ENCODE measurements around the gene EML6. TPM values are rescaled to one million over a fixed set of nuclear protein-coding genes. Genes with fewer than 3 reads are reported as not detected.
A peak's percentile ranks its signal among the peaks of the same experiment; 100 is the strongest.
"Not testable (repeated sequence)": the region's sequence is repeated elsewhere in the genome, so short reads cannot be mapped to it uniquely, and the experiment has no call there.

The EML6 gene
- total RNA-seq (2014; rRNA removed): 0.32 and 0.34 TPM in 2 replicates
- polyA plus RNA-seq (2012): 0.17 TPM

DNA sequence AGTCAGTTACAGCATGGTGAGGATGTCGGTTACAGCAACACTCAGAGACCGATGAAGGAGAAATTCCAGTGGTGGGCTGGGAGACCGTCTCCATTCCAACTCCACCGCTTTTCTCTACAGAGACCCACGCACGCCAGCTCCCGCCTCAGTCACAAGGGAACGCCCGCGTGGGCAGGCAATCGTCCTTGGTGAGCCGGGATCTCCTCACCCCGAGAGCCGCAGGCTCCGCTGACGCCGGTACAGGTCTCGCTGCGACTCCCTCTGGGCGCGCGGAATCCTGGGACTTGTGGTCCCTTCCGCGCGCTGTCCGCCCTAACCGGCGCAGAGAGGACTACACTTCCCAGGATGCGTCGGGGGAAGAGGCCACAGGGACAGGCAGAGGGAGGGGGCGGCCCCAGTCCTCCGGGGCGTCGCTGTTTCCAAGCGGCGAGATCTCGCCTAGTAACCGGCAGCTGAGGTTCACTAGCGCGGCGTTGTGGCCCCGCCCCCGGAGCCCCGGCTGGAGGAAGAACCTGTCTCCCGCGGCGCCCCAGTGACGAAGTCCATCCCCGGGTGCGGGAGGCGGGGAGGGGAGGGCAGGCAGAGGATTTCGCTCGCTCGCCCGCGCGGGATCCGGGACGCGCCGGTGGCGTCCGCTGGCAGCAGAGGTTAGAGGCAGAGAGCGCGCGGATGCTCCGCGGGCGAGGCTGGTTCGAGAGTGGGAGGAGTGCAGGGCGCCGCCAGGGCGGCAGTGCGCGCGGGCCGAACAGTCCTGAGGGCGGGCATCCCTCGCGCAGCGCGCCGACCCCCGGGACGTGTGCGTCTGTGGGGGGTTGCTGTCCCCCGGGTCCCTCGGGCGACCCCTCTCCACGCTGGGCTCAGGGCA lies at the start of gene EML6:
Gene EML6, plus strand, starts transcription at position 532 of the 865 bp plus-strand sequence. CDS start 1,400 bp downstream, outside the sequence.
- DNase-seq (ENCODE audit: low read depth): peak; percentile 99

DNA sequence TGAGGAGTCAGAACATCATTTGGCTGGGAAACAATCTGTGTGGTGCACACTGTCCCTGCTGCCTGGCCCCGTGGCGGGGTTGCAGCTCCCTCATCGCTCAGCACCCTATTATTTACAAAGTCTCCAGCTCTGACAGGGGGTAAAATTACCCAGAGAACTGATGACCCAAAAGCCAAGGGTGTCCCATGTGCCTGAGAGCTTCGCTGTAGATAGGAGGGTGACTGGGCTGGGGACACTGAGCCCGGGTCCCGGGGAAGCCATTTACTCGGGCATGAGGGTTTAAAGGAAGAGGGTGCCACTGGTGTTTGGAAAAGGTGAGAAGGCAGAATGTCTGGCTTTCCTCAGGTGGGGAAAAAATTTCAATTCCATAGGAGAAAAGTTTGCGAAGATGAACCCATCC lies 48.2 kb upstream of the EML6 start:
- DNase-seq (ENCODE audit: low read depth): no peak

DNA sequence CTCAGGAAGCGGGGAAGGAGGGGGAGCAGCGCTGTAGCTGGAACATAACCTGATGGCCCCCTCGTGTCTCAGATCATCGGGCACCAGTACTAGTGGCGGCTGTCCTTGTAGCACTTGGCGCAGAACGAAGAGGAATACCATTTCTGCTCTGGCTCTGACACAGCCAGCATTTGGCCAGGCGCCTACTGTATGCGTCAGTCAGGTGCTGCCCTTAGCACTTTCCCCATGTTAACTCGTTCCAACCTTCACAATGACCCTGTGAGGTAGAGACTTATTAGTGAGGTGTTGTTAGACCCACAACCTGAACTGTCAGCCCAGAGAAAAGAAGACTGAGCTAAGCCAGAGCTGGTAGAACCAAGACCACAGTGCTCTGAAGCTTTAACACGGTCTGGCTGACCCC lies 47.7 kb upstream of the EML6 start:
- no peak for DNase-seq (ENCODE audit: low read depth)

DNA sequence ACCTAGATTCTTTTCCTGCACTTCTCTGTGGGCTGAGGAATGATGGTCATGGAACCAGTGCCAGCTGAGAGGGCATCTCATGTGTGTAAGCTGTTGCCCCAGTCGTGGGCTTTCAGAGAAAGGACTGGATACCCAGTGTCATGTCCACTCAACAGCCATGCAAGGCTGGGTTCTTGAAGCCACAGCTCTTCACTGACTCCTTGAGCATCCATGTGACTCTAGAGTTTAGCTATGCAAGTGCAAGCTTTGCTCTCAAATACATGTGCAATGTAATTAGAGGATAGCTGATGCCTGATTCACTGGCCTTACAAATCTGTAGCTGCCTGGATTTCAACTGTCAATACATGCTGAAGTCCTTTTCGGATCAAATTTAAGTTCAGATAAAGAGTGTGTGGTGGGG lies 46.8 kb upstream of the EML6 start:
- no peak for DNase-seq (ENCODE audit: low read depth)

DNA sequence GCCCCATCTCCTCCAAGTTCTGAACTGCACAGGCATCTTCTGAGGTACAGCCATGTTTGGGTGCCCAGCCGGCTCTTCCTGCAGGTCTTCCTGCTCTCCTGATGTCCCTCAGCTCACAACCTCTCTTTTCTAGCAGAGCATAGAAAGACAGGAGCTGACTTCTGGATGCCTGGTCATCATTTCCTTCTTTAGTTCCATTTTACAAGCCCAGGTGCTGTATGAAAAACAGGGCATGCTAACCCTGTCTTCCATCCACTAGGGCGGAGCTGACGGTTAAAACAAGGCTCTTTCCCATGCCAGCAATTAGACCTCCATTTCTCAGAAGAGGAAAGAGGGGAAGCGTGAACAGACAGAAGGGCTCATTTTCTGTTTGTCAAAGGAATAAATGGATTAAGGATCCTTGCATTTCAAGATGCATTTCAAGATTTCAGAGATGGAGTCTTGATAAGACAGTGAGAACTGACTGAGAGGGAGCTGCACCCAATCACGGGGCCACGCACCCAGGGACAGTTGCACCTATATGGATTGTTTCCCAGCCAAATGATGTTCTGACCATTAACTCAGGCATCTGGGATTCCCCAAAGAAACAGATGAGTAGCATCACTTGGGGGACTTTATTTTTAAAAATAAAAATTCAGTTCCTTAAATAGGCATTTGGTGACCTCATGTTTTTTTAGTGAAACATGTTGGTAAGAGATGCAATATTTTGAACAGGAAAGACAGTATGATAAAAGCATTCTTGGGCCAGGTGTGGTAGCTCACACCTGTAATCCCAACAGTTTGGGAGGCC lies 45.8 kb upstream of the EML6 start:
- no peak for DNase-seq (ENCODE audit: low read depth)

DNA sequence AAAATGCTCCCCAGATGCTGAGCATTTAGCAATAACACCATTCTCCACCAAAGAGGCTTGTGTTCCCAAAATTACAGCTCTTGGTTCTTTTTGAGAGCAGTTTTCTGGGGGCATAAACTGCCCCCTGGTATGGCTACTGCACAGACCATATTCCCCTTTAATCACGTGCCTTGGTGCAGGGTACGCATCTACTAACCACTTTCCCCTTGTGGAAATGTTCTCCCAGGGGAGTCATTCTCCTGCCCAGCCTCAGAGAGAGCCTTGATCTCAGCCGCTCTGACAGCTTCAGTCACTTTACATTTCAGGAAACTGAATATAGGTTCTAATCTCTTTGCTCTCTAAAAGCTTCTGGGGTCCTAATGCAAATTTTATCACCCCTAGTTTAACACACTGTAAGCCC lies 44.7 kb upstream of the EML6 start:
- DNase-seq (ENCODE audit: low read depth): no peak

DNA sequence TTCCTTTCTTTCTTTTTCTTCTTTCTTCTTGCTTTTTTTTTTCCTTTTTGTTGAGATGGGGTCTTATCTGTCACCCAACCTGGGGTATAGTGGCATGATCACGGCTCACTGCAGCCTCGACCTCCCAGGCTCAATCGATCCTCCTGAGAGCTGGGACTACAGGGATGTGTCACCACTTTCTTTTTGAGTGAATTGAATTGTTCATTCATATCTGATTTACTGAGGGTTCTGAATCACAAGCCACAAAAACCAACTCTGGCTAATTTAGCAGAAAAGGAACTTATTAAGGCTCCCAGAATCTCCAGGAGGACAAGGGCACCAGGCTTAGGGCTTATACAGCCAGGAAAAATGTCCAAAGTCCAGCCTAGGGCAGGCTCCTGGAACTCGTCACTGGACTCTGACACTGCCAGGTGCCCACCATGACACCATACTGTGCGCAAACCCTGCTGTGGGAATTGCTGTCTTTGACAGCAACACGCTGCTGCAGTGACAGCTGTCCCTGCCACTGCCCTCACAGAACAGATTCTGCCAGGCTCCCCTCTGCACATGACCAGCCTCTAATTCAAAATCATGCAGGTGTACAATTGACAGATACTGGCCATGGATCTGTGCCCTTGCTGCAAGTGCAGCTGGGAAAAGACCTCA lies 42.9 kb upstream of the EML6 start:
- peak; percentile 53 for DNase-seq (ENCODE audit: low read depth)

DNA sequence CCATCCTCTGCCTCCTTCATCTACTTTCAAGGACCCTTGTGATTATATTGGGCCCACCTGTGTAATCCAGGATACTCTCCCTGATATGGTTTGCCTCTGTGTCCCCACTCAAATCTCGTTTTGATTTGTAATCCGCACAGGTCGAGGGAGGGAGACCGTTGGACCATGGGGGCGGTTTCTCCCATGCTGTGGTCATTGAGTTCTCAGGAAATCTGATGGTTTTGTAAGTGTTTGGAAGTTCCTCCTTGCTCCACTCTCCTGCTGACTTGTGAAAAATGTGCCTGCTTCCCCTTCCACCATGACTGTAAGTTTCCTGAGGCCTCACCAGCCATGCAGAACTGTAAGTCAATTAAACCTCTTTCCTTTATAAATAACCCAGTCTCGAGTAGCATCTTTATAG lies 42.0 kb upstream of the EML6 start:
- DNase-seq (ENCODE audit: low read depth): no peak

DNA sequence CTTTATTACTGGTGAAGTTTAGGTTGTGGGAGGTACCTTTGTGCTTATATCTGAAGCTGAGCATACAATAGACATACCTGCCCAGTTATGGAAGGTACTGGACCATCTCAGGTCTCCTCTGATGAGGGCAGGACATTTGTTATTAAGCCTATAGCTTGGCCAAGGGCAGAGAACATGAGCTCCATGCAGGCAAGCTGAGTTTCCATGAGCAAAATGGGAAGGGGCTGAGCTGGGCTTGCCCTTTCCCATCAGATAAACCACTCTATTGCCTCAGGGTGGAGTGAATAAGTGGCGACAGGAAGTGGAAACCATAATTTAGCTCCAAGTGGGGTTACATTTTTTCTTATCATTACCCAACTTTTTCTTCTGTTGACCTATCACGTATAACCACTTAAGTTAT lies 39.9 kb upstream of the EML6 start:
- no peak for DNase-seq (ENCODE audit: low read depth)

DNA sequence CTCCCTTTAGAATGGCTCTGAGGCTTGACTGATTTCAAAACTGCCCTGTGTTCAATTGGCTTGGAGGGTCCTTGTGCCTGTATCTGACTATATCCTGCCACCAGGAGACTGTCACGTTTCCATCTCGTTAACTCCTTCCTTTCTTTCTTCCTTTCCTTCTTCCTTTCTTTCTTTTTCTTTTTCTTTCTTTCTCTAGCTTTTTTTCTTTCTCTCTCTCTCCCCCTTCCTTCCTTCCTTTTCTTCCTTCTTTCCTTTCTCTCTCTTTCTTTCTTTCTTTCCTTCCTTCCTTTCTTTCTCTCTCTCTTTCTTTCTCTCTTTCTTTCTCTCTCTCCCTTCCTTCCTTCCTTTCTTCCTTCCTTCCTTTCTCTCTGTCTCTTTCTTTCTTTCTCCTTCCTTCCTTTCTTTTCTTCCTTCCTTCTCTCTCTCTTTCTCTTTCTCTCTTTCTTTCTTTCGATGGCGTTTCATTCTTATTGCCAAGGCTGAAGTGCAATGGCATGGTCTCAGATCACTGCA lies 38.1 kb upstream of the EML6 start:
- no peak for DNase-seq (ENCODE audit: low read depth)

DNA sequence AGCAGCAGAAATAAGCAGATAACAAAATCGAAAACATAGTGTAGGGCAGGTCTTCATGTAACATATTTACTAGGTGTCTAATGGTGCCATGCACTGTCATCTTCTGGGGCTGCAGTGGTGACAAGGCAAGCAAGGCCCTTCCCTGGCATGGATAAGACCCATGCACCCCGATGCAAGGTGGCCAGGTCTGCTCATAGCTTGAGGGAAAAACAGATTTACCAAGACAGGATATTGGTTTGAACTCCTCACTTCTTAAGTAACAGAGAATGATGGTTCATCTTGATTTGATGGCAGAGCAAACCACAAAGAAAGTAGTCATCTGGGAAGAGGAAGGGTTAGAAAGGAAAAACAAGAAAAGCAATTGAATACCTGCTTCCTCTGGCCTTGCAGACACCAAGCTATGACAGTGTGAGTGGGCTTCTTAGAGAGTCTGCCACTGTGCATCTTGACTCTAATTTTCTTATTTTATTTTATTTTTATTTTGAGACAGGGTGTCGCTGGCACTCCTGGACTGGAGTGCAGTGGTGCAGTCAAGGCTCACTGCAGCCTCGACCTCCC lies 35.8 kb upstream of the EML6 start:
- DNase-seq (ENCODE audit: low read depth): no peak

DNA sequence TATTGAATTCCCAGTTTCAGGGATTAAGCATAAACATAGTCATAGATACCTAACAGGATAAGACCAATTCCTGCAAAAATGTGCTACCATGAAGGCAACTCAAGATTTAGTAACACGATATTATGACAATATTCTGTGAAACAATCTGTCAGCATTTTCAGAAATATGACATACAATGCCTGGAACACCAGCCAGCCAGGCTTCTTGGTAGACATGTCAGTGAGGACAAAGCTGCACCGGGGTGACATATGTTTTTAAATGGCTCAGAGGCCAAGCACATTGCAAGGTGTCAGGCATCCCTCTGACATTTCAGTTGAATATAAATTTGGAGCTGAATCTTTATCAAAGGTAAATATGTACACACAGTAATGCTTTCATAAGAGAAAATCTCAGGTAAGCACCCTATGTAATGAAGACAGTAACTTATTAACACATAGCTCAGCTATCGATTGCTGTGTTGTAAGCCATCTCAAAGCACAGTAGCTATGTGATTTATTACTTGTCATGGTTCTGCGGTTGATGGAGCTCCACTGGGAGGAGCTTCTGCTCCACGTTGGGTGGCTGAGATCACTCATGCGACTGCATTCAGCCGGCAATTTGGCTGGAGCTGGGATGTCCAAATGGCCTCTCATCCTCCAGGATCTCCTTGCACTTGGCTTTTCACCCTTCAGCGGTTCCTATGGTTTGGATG lies 31.9 kb upstream of the EML6 start:
- no peak for DNase-seq (ENCODE audit: low read depth)

DNA sequence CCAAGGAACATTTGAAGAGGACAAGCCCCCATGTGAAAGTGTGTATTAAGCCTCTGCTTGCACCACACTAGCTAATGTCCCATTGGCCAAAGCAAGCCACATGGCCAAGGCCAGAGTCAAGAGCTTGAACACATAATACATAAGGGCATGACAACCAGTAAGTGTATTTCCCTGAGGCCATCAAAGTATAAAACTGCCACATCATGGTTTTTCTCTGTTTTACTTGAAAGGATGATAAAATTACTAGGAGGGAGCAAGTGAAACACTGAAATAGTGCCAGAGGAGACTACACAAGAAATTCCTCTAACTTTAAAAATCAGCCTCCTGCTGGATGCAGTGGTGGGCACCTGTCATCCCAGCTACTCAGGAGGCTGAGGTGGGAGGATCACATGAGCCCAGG lies 30.9 kb upstream of the EML6 start:
- no peak for DNase-seq (ENCODE audit: low read depth)

DNA sequence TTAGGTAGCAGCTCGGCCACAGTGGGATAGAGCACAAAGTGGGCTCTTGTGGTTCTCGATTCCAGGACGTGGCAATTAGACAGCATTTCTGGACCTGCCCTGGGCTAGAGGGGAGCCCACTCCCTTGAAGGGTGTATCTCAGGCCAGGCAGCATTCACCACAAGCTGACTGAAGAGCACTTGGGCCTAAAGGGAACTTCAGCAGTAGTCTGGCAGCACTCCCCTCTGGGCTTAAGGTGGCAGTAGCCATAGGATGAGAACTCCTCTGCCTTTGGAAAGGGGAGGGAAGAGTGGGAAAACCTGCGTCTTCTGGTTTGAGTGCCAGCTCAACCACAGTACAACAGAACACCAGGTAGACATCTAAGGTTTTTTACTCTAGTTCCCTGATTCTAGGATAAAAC lies 28.1 kb upstream of the EML6 start:
- DNase-seq (ENCODE audit: low read depth): no peak

DNA sequence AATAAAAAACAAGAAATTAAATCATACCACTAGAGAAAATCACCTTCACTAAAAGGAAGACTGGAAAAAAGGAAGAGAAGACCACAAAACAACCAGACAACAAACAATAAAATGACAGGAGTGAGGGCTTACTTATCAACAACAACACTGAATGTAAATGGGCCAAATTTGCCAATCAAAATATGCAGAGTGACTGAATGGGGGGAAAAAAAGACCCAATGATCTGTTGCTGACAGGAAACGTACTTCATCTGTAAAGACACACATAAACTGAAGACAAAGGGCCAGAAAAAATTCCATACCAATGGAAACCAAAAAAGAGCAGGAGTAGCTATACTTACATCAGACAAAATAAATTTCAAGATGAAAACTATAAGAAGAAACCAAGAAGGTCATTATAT lies 25.5 kb upstream of the EML6 start:
- DNase-seq (ENCODE audit: low read depth): no peak

DNA sequence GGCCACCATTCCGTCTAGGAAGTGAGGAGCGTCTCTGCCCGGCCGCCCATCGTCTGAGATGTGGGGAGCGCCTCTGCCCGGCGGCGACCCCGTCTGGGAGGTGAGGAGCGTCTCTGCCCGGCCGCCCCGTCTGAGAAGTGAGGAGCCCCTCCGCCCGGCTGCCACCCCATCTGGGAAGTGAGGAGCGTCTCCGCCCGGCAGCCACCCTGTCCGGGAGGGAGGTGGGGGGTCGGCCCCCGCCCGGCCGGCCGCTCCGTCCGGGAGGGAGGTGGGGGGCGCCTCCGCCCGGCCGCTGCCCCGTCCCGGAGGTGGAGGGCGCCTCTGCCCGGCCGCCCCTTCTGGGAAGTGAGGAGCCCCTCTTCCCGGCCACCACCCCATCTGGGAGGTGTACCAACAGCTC lies 24.5 kb upstream of the EML6 start:
- DNase-seq (ENCODE audit: low read depth): not testable (repeated sequence)

DNA sequence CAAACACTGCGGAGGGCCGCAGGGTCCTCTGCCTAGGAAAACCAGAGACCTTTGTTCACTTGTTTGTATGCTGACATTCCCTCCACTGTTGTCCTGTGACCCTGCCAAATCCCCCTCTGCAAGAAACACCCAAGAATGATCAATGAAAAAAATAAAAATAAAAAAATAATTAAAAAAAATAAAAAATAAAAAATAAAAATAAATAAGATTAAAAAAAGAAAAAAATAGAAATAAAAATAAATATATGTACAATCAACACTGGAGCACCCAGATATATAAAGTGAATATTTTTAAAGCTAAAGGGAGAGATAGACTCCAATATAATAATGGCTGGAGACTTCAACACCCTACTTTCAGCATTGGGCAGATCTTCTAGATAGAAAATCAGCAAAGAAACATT lies 23.8 kb upstream of the EML6 start:
- DNase-seq (ENCODE audit: low read depth): no peak

DNA sequence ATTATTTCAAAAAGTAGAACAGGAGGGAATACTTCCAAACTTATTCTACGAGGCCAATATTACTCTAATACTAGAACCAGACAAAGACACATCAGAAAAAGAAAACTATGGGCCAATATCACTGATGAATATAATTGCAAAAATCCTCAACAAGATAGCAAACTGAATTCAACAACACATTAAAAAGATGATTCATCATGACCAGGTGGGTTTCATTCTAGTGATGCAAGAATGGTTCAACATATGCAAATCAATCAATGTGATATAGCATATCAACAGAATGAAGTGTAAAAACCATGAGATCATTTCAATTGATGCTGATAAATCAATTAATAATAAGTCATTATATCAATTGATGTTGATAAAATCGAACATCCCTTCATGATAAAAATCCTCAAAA lies 22.4 kb upstream of the EML6 start:
- DNase-seq (ENCODE audit: low read depth): no peak

DNA sequence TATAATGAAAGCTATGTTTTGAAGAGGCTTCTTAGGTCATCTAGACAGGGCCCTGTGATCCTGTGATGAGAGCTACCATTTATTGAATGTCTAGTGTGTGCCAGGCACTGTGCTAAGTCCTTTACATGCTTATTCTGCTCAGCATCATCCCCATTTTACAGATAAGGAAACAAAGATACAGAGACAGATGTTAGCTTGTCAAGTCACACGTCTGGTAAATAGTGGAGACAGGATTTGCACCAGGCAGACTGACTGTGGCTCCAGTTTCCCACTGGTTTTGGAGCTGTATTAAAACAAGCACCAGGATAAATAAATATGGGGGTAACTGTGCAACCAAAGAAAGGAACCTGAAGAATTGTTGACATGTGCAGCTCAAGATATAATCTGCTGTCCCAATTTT lies 19.2 kb upstream of the EML6 start:
- no peak for DNase-seq (ENCODE audit: low read depth)

DNA sequence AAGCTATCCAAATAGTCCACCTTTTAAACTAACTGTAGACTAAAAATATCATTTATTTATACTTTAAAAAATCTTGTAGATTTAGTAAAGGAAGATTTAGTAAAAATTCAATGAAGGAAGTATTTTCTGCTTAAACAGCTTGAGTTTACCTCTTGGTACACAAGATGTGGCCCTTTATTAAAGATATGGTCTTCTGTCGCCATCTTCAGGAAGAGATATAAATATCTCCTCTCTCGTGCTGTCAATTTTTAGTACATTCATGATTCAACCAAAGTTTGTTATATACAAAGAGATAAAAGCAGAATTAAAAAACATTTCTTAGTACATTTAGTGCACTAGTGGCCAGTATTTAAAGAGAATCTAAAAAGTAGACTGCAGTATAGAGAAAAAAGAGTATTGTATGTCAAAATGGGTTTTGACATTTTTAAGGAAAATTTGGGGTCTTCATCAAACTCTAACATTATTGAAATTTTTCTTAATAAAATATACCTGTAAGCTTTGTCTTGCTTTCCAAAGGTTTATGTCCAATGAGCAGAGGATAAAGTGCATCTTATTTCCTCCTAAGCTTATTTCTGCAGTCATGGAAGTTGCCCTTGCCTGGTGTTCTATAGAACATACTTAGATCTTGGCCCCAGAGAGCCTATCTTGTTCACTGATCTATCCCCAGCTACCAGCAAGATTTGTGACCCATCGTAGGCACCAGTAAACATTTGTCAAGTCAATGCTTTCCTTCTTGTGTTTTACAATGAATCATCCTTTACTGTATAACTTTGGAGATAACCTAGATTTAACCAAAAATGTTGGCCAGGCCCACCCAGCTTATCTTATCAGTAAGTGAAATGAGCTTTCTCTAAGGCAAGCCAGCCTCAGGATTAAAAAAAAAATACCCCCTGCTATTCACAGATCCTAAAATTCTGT lies 18.5 kb upstream of the EML6 start:
- DNase-seq (ENCODE audit: low read depth): peak; percentile 71
